ENCODE results near the gene PTAR1. TPM values are rescaled to one million over a fixed set of nuclear protein-coding genes. Genes with fewer than 3 reads are reported as not detected.
"Not testable (repeated sequence)": the region's sequence is repeated elsewhere in the genome, so short reads cannot be mapped to it uniquely, and the experiment has no call there.

Gene PTAR1
- total RNA-seq, result 46.4 TPM
- long read RNA-seq, partial matches to known transcripts, result 1 of 12 reads
- long read RNA-seq, other reads (novel, unspliced or antisense), result 11 of 12 reads

GRCh38 chr9:69759421-69760277, at the start of gene PTAR1:
PTAR1 (minus strand) TSS chr9:69760011; CDS start chr9:69759938, 73 bp downstream.
- Histone ChIP-seq H3K27ac (peak within 1 kb of the TSS; percentile 96), H3K36me3 (no peaks in the 10 kb centered on the region), H3K27me3 (ENCODE audit: low read depth) (no peaks in the 10 kb centered on the region), H3K4me3 (peak within 1 kb of the TSS; percentile 85), H3K4me1 (peaks cover 27% of the 10 kb centered on the region), H3K9me3 (no peaks in the 10 kb centered on the region)
- ATAC-seq (peak; percentile 98 to 99), DNase-seq (peak; percentile 95)
- no peak for TF ChIP-seq CTCF (IDR thresholded peaks at IDR 0.05)
- intact Hi-C loops (cut with DNase I), result no loop called here

- Histone ChIP-seq H3K4me1 (peaks cover 13% of the 10 kb centered on the region), H3K4me3 (no peak overlapping the region), H3K9me3 (no peaks in the 10 kb centered on the region), H3K27me3 (ENCODE audit: low read depth) (no peaks in the 10 kb centered on the region), H3K36me3 (no peaks in the 10 kb centered on the region), H3K27ac (no peak overlapping the region)
- intact Hi-C loops (cut with DNase I), result no loop called here
- no peak for TF ChIP-seq CTCF (IDR thresholded peaks at IDR 0.05)
- DNase-seq, result no peak
- no peak for ATAC-seq
These were observed 49.6 kb upstream of the PTAR1 start for GRCh38 chr9:69809304-69809863.

GRCh38 chr9:69806627-69807026, 46.8 kb upstream of the PTAR1 start:
- no peak for DNase-seq
- no peaks in the 10 kb centered on the region for H3K9me3 ChIP-seq
- no peaks in the 10 kb centered on the region for H3K36me3 ChIP-seq
- no peak overlapping the region for H3K27ac ChIP-seq
- H3K27me3 ChIP-seq (ENCODE audit: low read depth), result no peaks in the 10 kb centered on the region
- peaks cover 13% of the 10 kb centered on the region for H3K4me1 ChIP-seq
- ATAC-seq, result no peak
- intact Hi-C loops (cut with DNase I), result no loop called here
- no peak for TF ChIP-seq CTCF (IDR thresholded peaks at IDR 0.05)
- no peak overlapping the region for H3K4me3 ChIP-seq

- peaks cover 13% of the 10 kb centered on the region for H3K4me1 ChIP-seq
- intact Hi-C loops (cut with DNase I), result no loop called here
- ATAC-seq (peak; percentile 74 to 80), DNase-seq (no peak)
- no peak overlapping the region for H3K4me3 ChIP-seq
- no peak overlapping the region for H3K27ac ChIP-seq
- no peaks in the 10 kb centered on the region for H3K9me3 ChIP-seq
- H3K27me3 ChIP-seq (ENCODE audit: low read depth), result no peaks in the 10 kb centered on the region
- H3K36me3 ChIP-seq, result no peaks in the 10 kb centered on the region
- TF ChIP-seq CTCF (IDR thresholded peaks at IDR 0.05), result no peak
These were observed 46.2 kb upstream of the PTAR1 start for GRCh38 chr9:69805962-69806515.

GRCh38 chr9:69801989-69802388, 42.2 kb upstream of the PTAR1 start:
- Histone ChIP-seq H3K27me3 (ENCODE audit: low read depth) (no peaks in the 10 kb centered on the region), H3K27ac (no peak overlapping the region), H3K4me3 (no peak overlapping the region), H3K36me3 (no peaks in the 10 kb centered on the region), H3K4me1 (peaks cover 13% of the 10 kb centered on the region), H3K9me3 (no peaks in the 10 kb centered on the region)
- DNase-seq (no peak), ATAC-seq (no peak)
- TF ChIP-seq CTCF (IDR thresholded peaks at IDR 0.05), result no peak
- intact Hi-C loops (cut with DNase I), result no loop called here

GRCh38 chr9:69800027-69800426, 40.2 kb upstream of the PTAR1 start:
- H3K27ac ChIP-seq; DNase-seq; H3K27me3 ChIP-seq (ENCODE audit: low read depth); H3K4me3 ChIP-seq; H3K9me3 ChIP-seq; ATAC-seq; H3K36me3 ChIP-seq; intact Hi-C loops (cut with DNase I); H3K4me1 ChIP-seq: not testable (repeated sequence)

- H3K27me3 ChIP-seq (ENCODE audit: low read depth); H3K4me3 ChIP-seq; H3K9me3 ChIP-seq; H3K4me1 ChIP-seq; ATAC-seq; DNase-seq; H3K27ac ChIP-seq; intact Hi-C loops (cut with DNase I); H3K36me3 ChIP-seq: not testable (repeated sequence)
These were observed 39.7 kb upstream of the PTAR1 start for GRCh38 chr9:69799521-69799920.
